Activated B cell treated with CpG ODN at 0.5 μM for 24 hours (primary cell): ENCODE data around the gene ASIC4. TPM values are rescaled to one million over a fixed set of nuclear protein-coding genes. Genes with fewer than 3 reads are reported as not detected.

ENCODE experiments used
- ATAC-seq: fragments of 200-7000 bp; cut with Tn5 transposase; one replicate; pipeline ENCODE4 v1.10.0; 2021; ENCODE audit warnings: low read depth, mild to moderate bottlenecking, moderate library complexity
- CTCF ChIA-PET: fragments of 350-600 bp; sonication (Branson Sonifier 250); formaldehyde crosslinking; loops from one replicate; lab custom pipeline; 2021; ENCODE audit warnings: antibody characterized with exemption; lab: Charles Lee
- POLR2A ChIA-PET: fragments of 350-600 bp; sonication (Branson Sonifier 250); formaldehyde crosslinking; loops from one replicate; lab custom pipeline; 2021; ENCODE audit warnings: antibody characterized with exemption; lab: Charles Lee
- DNase-seq: peaks from one replicate; pipeline ENCODE4 v3.0.0; 2022
- H3K27ac Mint-ChIP-seq: one replicate; pipeline ENCODE4 v1.8.0; 2020; ENCODE audit warnings: mixed read lengths
- H3K27me3 Mint-ChIP-seq: one replicate; pipeline ENCODE4 v1.8.0; 2021; ENCODE audit warnings: mixed read lengths
- H3K36me3 Mint-ChIP-seq: one replicate; pipeline ENCODE4 v1.8.0; 2021; ENCODE audit warnings: low read depth, mixed read lengths
- H3K4me1 Mint-ChIP-seq: one replicate; pipeline ENCODE4 v1.8.0; 2021; ENCODE audit warnings: mixed read lengths
- H3K4me3 Mint-ChIP-seq: one replicate; pipeline ENCODE4 v1.8.0; 2020; ENCODE audit warnings: mild to moderate bottlenecking, mixed read lengths
- H3K9me3 Mint-ChIP-seq: one replicate; pipeline ENCODE4 v1.8.0; 2020; ENCODE audit warnings: mixed read lengths
- CTCF ChIP-seq: fragments of 200-600 bp; IDR thresholded peaks from one replicate; pipeline ENCODE4 v1.8.0; 2022; ENCODE audit warnings: antibody characterized with exemption, mild to moderate bottlenecking
- intact Hi-C: fragments of 100-400 bp; cut with micrococcal nuclease; formaldehyde crosslinking; loops from one replicate; pipeline ENCODE4 v1.15.1; 2024
- total RNA-seq: library from RNA; stranded (reverse); gene quantifications from 2 replicates; pipeline ENCODE4 v1.2.3, GENCODE V29; 2022

Gene ASIC4
- total RNA-seq, 1 donor from 2014 or later: not detected

- ATAC-seq (no peak), DNase-seq (no peak)
- Mint-ChIP-seq H3K9me3 (no peaks in the 10 kb centered on the region), H3K27ac (no peak overlapping the region), H3K4me3 (no peak overlapping the region), H3K36me3 (no peaks in the 10 kb centered on the region), H3K27me3 (peaks cover 43% of the 10 kb centered on the region), H3K4me1 (peaks cover 7% of the 10 kb centered on the region)
- ChIA-PET CTCF (no interaction called here), POLR2A (no interaction called here)
- intact Hi-C loops: no loop called here
- TF ChIP-seq CTCF: no peak
Observed at GRCh38 chr2:219556413-219556812, 42.1 kb downstream of the ASIC4 start.

GRCh38 chr2:219557320-219557719 is 43.0 kb downstream of the ASIC4 start:
- DNase-seq: no peak
- H3K36me3 Mint-ChIP-seq: no peaks in the 10 kb centered on the region
- intact Hi-C loops: no loop called here
- H3K27ac Mint-ChIP-seq: no peak overlapping the region
- ChIA-PET CTCF (no interaction called here), POLR2A (no interaction called here)
- H3K27me3 Mint-ChIP-seq: peaks cover 37% of the 10 kb centered on the region
- no peaks in the 10 kb centered on the region for H3K9me3 Mint-ChIP-seq
- peaks cover 3% of the 10 kb centered on the region for H3K4me1 Mint-ChIP-seq
- no peak for ATAC-seq
- no peak overlapping the region for H3K4me3 Mint-ChIP-seq
- no peak for TF ChIP-seq CTCF

- H3K4me3 Mint-ChIP-seq: no peak overlapping the region
- peaks cover 1% of the 10 kb centered on the region for H3K4me1 Mint-ChIP-seq
- ChIA-PET POLR2A (no interaction called here), CTCF (interaction anchor here (0.6 kb wide), 1 partner anchor 166 kb away, joined by 3 read pairs; no protein-coding TSS in a partner anchor)
- H3K27ac Mint-ChIP-seq: no peak overlapping the region
- no peaks in the 10 kb centered on the region for H3K9me3 Mint-ChIP-seq
- H3K27me3 Mint-ChIP-seq: peaks cover 44% of the 10 kb centered on the region
- intact Hi-C loops: no loop called here
- DNase-seq (no peak), ATAC-seq (no peak)
- no peaks in the 10 kb centered on the region for H3K36me3 Mint-ChIP-seq
- TF ChIP-seq CTCF: no peak
Observed at GRCh38 chr2:219557791-219558785, 43.8 kb downstream of the ASIC4 start.

GRCh38 chr2:219559156-219559915 is 45.1 kb downstream of the ASIC4 start:
- Mint-ChIP-seq H3K9me3 (no peaks in the 10 kb centered on the region), H3K27me3 (peaks cover 33% of the 10 kb centered on the region), H3K36me3 (no peaks in the 10 kb centered on the region), H3K4me3 (no peak overlapping the region), H3K4me1 (no peaks in the 10 kb centered on the region), H3K27ac (no peak overlapping the region)
- intact Hi-C loops: no loop called here
- POLR2A ChIA-PET: interaction anchor here (1.1 kb wide), 1 partner anchor 38 kb away, joined by 3 read pairs; the partner anchor contains the start of gene STK11IP
- DNase-seq (no peak), ATAC-seq (no peak)
- TF ChIP-seq CTCF: no peak
- CTCF ChIA-PET: interaction anchor here (0.8 to 2.3 kb wide), 7 partner anchors 9 to 501 kb away, joined by 3 to 10 read pairs (median 3); partner anchors contain the start of genes OBSL1 and STK11IP
